Smooth muscle cell (in vitro differentiated cells): Measurements from ENCODE around the gene FRZB. TPM values are rescaled to one million over a fixed set of nuclear protein-coding genes. Genes with fewer than 3 reads are reported as not detected.
"Not testable (repeated sequence)": the region's sequence is repeated elsewhere in the genome, so short reads cannot be mapped to it uniquely, and the experiment has no call there.

Experiments
- DNase-seq: peaks from one replicate; lab custom pipeline; 2025; ENCODE audit not compliant: unreplicated experiment; lab: John Stamatoyannopoulos, UW
- H2AFZ ChIP-seq: fragments of 200-600 bp; sonication (generic); 2 replicates; pipeline ENCODE4 v1.6.0; 2016; ENCODE audit warnings: antibody characterized with exemption, low read depth, mild to moderate bottlenecking
- H3F3A ChIP-seq: fragments of 200-600 bp; sonication (generic); 2 replicates; pipeline ENCODE4 v1.6.0; 2017; ENCODE audit warnings: antibody characterized with exemption, low read depth
- H3K27ac ChIP-seq: fragments of 200-600 bp; sonication (generic); 2 replicates; pipeline ENCODE4 v1.5.1; 2016; ENCODE audit warnings: low read depth, mild to moderate bottlenecking
- H3K27me3 ChIP-seq: fragments of 200-600 bp; sonication (generic); 2 replicates; pipeline ENCODE4 v1.6.1; 2016; ENCODE audit warnings: low read depth, mild to moderate bottlenecking
- H3K36me3 ChIP-seq: fragments of 200-600 bp; sonication (generic); 2 replicates; pipeline ENCODE4 v1.5.1; 2016; ENCODE audit warnings: low read depth
- H3K4me1 ChIP-seq: fragments of 200-600 bp; sonication (generic); 2 replicates; pipeline ENCODE4 v1.5.1; 2016; ENCODE audit warnings: low read depth
- H3K4me2 ChIP-seq: fragments of 200-600 bp; sonication (generic); 2 replicates; pipeline ENCODE4 v1.6.0; 2016; ENCODE audit warnings: mild to moderate bottlenecking
- H3K4me3 ChIP-seq: fragments of 200-600 bp; sonication (generic); 2 replicates; pipeline ENCODE4 v1.5.1; 2016; ENCODE audit warnings: mild to moderate bottlenecking
- H3K79me2 ChIP-seq: fragments of 200-600 bp; sonication (generic); 2 replicates; pipeline ENCODE4 v1.6.0; 2016; ENCODE audit warnings: low read depth, mild to moderate bottlenecking
- H3K9ac ChIP-seq: fragments of 200-600 bp; sonication (generic); 2 replicates; pipeline ENCODE4 v1.6.0; 2016; ENCODE audit warnings: low read depth
- H3K9me3 ChIP-seq: fragments of 200-600 bp; sonication (generic); replicated peaks from 2 replicates; pipeline ENCODE4 v1.5.1; 2016; ENCODE audit warnings: low read depth
- H4K20me1 ChIP-seq: fragments of 200-600 bp; sonication (generic); 2 replicates; pipeline ENCODE4 v1.6.0; 2016; ENCODE audit warnings: low read depth
- WGBS: methylation state at CpG from one replicate; pipeline ENCODE4 v1.1.7; 2016; ENCODE audit warnings: low lambda C conversion rate; 5-methylcytosine and 5-hydroxymethylcytosine counted together
- polyA plus RNA-seq: library from polyadenylated mRNA; unstranded; fragments of >200 nt; fragmentation: Nextera tagmentation; extraction: Ambion mirVana; gene quantifications from 2 replicates; pipeline ENCODE4 v1.2.1, GENCODE V29; 2016
- total RNA-seq: library from RNA; depleted of rRNA; stranded (reverse); fragments of >200 nt; gene quantifications from 2 replicates; pipeline ENCODE4 v1.2.3, GENCODE V29; 2014
- TF ChIP-seq, protein P1 (sequence below): fragments of 200-600 bp; sonication (generic); IDR thresholded peaks from 2 replicates; pipeline ENCODE4 v1.5.1; 2017; ENCODE audit warnings: borderline replicate concordance, mild to moderate bottlenecking, antibody characterized with exemption; ENCODE audit not compliant: insufficient read depth, poor library complexity, severe bottlenecking

FRZB gene
- total and polyA plus RNA-seq, 2 experiments from 2014 or later = 11.2 to 33.5 TPM

DNA sequence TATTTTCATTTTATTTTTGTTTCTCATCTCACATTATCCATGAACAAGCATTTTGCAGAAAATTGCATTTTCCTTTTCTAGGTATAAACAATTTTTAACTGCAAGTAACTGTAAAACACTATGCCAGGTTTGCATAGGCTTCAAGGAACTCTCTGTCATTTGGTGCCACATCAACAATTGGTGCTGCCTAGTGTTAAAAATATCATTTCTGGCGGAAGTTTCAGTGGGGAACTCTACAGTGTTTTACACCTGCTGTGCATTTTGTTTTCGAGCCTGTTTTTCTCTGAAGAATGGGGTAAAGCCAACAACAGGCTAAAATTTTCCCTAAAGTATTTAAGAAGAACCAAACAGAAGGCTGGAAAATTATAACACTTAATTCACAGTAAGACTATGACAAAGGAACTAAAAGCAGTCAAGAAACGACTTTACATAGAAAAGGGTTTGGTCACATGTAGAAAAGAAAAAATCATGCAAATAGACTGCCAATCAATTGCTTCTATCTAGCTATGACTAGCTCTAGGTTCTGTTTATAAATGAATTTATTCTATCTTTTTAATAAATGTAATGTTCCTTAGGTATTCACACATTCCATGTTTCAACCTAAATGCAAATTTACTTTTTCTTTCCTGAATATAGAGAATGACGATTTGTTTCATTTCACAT is 21.4 kb upstream of the FRZB start:
- DNase-seq = no peak
- TF ChIP-seq, protein P1, sequence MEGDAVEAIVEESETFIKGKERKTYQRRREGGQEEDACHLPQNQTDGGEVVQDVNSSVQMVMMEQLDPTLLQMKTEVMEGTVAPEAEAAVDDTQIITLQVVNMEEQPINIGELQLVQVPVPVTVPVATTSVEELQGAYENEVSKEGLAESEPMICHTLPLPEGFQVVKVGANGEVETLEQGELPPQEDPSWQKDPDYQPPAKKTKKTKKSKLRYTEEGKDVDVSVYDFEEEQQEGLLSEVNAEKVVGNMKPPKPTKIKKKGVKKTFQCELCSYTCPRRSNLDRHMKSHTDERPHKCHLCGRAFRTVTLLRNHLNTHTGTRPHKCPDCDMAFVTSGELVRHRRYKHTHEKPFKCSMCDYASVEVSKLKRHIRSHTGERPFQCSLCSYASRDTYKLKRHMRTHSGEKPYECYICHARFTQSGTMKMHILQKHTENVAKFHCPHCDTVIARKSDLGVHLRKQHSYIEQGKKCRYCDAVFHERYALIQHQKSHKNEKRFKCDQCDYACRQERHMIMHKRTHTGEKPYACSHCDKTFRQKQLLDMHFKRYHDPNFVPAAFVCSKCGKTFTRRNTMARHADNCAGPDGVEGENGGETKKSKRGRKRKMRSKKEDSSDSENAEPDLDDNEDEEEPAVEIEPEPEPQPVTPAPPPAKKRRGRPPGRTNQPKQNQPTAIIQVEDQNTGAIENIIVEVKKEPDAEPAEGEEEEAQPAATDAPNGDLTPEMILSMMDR = no peak
- Histone ChIP-seq H3K4me2 (no peak overlapping the region), H2AFZ (no peak overlapping the region), H3K4me3 (no peak overlapping the region), H3K4me1 (no peaks in the 10 kb centered on the region), H3K9me3 (no peaks in the 10 kb centered on the region), H4K20me1 (no peaks in the 10 kb centered on the region), H3K27ac (no peak overlapping the region), H3K9ac (no peak overlapping the region), H3K27me3 (no peaks in the 10 kb centered on the region), H3K79me2 (no peaks in the 10 kb centered on the region), H3K36me3 (no peaks in the 10 kb centered on the region), H3F3A (peaks cover 3% of the 10 kb centered on the region)
- 94% methylated on average over 4 of the region's 4 CpGs for WGBS

DNA sequence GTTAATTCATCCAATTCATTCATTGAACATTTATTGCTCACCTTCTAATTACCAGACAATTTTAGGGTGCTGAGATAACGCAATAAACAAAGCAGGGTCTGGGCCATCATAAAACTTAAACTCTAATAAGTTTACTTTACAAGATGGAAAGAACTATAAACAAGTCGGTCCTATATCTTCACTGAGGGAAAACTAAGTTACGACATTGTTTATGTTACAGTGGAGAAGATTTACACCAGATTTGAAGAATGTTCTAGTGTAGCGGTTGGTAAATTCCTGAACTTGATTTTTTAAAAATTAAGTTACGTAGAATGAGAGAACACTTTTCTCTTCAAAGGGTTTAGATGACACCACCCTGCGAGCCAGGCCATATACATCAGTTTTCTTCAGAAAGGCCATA is 20.7 kb upstream of the FRZB start:
- no peak overlapping the region for H3K9ac ChIP-seq
- WGBS = 44% methylated on average over 6 of the region's 6 CpGs
- H3K4me3 ChIP-seq = no peak overlapping the region
- H3K27me3 ChIP-seq = no peaks in the 10 kb centered on the region
- peaks cover 3% of the 10 kb centered on the region for H3F3A ChIP-seq
- TF ChIP-seq, protein P1 = no peak
- no peaks in the 10 kb centered on the region for H3K4me1 ChIP-seq
- H3K9me3 ChIP-seq = no peaks in the 10 kb centered on the region
- H3K79me2 ChIP-seq = no peaks in the 10 kb centered on the region
- H3K4me2 ChIP-seq = no peak overlapping the region
- H3K27ac ChIP-seq = no peak overlapping the region
- H4K20me1 ChIP-seq = no peaks in the 10 kb centered on the region
- H3K36me3 ChIP-seq = no peaks in the 10 kb centered on the region
- H2AFZ ChIP-seq = no peak overlapping the region
- DNase-seq = no peak

DNA sequence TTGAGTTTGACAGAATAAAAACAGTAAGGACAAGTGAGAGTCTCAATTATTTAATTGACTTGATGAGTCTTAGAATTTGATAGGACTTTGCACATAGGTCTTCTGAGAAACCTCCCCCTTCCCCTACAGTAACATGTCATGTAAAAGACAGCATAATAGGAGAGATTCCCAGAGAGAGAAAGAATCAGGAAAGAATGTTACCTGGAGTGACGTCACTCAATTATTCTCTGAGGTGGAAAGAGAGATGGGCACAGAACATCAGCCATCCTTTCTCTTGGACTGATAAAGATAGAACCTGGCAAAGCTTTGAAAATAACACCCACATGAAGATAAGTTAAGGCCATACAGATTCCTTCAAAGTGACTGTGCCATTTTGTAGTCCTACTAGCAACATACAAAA is 19.3 kb upstream of the FRZB start:
- Histone ChIP-seq H3K4me1 (no peaks in the 10 kb centered on the region), H3K9me3 (no peaks in the 10 kb centered on the region), H3F3A (peaks cover 3% of the 10 kb centered on the region), H2AFZ (no peak overlapping the region), H3K27ac (no peak overlapping the region), H3K27me3 (no peaks in the 10 kb centered on the region), H3K4me3 (no peak overlapping the region), H3K36me3 (no peaks in the 10 kb centered on the region), H3K4me2 (no peak overlapping the region), H4K20me1 (no peaks in the 10 kb centered on the region), H3K79me2 (no peaks in the 10 kb centered on the region), H3K9ac (no peak overlapping the region)
- TF ChIP-seq, protein P1 = no peak
- WGBS = 88% methylated on average over 1 of the region's 1 CpG
- DNase-seq = no peak

- DNase-seq = no peak
- H3K4me1 ChIP-seq = no peaks in the 10 kb centered on the region
- H3K9me3 ChIP-seq = no peaks in the 10 kb centered on the region
- WGBS = 73% methylated on average over 2 of the region's 2 CpGs
- no peak overlapping the region for H3K27ac ChIP-seq
- H3F3A ChIP-seq = peaks cover 3% of the 10 kb centered on the region
- no peak overlapping the region for H3K9ac ChIP-seq
- H3K4me2 ChIP-seq = no peak overlapping the region
- TF ChIP-seq, protein P1 = no peak
- H4K20me1 ChIP-seq = no peaks in the 10 kb centered on the region
- no peaks in the 10 kb centered on the region for H3K27me3 ChIP-seq
- H2AFZ ChIP-seq = no peak overlapping the region
- no peaks in the 10 kb centered on the region for H3K79me2 ChIP-seq
- H3K4me3 ChIP-seq = no peak overlapping the region
- no peaks in the 10 kb centered on the region for H3K36me3 ChIP-seq
These were observed 17.0 kb upstream of the FRZB start for GRCh38 chr2:182883451-182883850.

GRCh38 chr2:182880100-182880499 is 13.7 kb upstream of the FRZB start:
- not testable (repeated sequence) for H3K79me2 ChIP-seq, H2AFZ ChIP-seq, DNase-seq, H3K4me3 ChIP-seq, H3F3A ChIP-seq, H3K27ac ChIP-seq, H3K9me3 ChIP-seq, H3K4me2 ChIP-seq, H3K4me1 ChIP-seq, H3K27me3 ChIP-seq, H3K9ac ChIP-seq, H3K36me3 ChIP-seq, H4K20me1 ChIP-seq
- WGBS = 89% methylated on average over 1 of the region's 1 CpG
